IPS-11a (cell line): ENCODE measurements around the gene HMG20B.
"Not testable (repeated sequence)": the region's sequence is repeated elsewhere in the genome, so short reads cannot be mapped to it uniquely, and the experiment has no call there.

Source experiments
- H3K4me3 ChIP-seq: one replicate; pipeline ENCODE4 v1.5.1; 2013; ENCODE audit warnings: low read depth, low read length, control low read depth

HMG20B gene

GRCh38 chr19:3572855-3573161, at the start of gene HMG20B:
Gene HMG20B (plus strand): TSS chr19:3572944. CDS start chr19:3573310, 366 bp downstream.
- H3K4me3 ChIP-seq = peak within 1 kb of the TSS; percentile 81

- H3K4me3 ChIP-seq = no peak overlapping the region
Measured at GRCh38 chr19:3523361-3524077, 49.2 kb upstream of the HMG20B start.

GRCh38 chr19:3524078-3524842, 48.5 kb upstream of the HMG20B start:
- no peak overlapping the region for H3K4me3 ChIP-seq

GRCh38 chr19:3524904-3525451, 47.8 kb upstream of the HMG20B start:
- H3K4me3 ChIP-seq = no peak overlapping the region

GRCh38 chr19:3526507-3527237, 46.1 kb upstream of the HMG20B start:
- H3K4me3 ChIP-seq = no peak overlapping the region

GRCh38 chr19:3527238-3527910, 45.4 kb upstream of the HMG20B start:
- H3K4me3 ChIP-seq = no peak overlapping the region

GRCh38 chr19:3528080-3528479, 44.7 kb upstream of the HMG20B start:
- no peak overlapping the region for H3K4me3 ChIP-seq

- no peak overlapping the region for H3K4me3 ChIP-seq
Measured at GRCh38 chr19:3528539-3529211, 44.1 kb upstream of the HMG20B start.

- not testable (repeated sequence) for H3K4me3 ChIP-seq
Measured at GRCh38 chr19:3529299-3529698, 43.4 kb upstream of the HMG20B start.

GRCh38 chr19:3530389-3530788, 42.4 kb upstream of the HMG20B start:
- H3K4me3 ChIP-seq = no peak overlapping the region

- no peak overlapping the region for H3K4me3 ChIP-seq
Measured at GRCh38 chr19:3531716-3532115, 41.0 kb upstream of the HMG20B start.

GRCh38 chr19:3532154-3532786, 40.5 kb upstream of the HMG20B start:
- H3K4me3 ChIP-seq = no peak overlapping the region

- no peak overlapping the region for H3K4me3 ChIP-seq
Measured at GRCh38 chr19:3533033-3533432, 39.7 kb upstream of the HMG20B start.

- H3K4me3 ChIP-seq = no peak overlapping the region
Measured at GRCh38 chr19:3533563-3534216, 39.1 kb upstream of the HMG20B start.

- H3K4me3 ChIP-seq = no peak overlapping the region
Measured at GRCh38 chr19:3534375-3535234, 38.1 kb upstream of the HMG20B start.

- H3K4me3 ChIP-seq = no peak overlapping the region
Measured at GRCh38 chr19:3535235-3535535, 37.6 kb upstream of the HMG20B start.

GRCh38 chr19:3535563-3535965, 37.2 kb upstream of the HMG20B start:
- H3K4me3 ChIP-seq = no peak overlapping the region

GRCh38 chr19:3535981-3536380, 36.8 kb upstream of the HMG20B start:
- no peak overlapping the region for H3K4me3 ChIP-seq
